Epidermal melanocyte (primary cell): ENCODE data around the gene PI4KB.
"Not testable (repeated sequence)": the region's sequence is repeated elsewhere in the genome, so short reads cannot be mapped to it uniquely, and the experiment has no call there.

Experiments
- DNase-seq: peaks from one replicate; pipeline ENCODE4 v3.0.0; 2011; ENCODE audit warnings: low spot score; ENCODE audit not compliant: insufficient read length

PI4KB gene

DNA sequence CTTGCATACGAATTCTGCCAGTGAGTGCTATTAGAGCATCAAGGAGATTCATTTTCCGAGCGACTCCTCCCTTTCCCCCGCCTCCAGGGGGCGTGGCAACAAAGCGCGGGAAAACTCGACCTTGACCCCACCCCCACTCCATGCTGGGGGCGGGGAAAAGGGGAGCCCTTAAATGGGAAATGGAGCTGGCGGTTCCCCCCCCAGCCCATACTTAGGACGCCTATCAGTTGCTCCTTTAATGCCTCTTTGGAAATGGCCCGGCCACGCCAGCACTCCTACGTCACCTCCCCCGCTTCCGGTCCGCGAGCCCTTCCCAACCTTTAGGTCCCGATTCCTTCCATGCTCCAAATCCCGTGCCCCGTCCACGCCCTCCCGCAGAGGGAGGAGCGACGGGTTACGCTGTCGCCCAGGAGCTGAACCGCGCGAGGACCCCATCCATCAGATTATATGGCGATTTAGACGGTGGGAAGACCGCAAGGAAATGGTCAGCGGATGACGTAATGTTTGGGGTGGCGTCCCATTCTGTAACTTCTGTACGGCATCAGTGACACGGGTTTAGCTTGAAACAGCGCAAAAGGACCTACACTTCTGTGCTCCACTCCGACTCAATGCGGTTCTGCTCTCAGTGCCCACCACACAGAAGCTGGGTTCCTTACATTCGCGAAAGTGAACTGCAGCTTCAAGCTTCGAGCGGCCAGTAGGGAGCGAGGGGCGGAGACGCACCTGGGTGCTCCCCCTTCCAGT lies 45.8 kb downstream of the PI4KB start:
- DNase-seq = peak; percentile 94

DNA sequence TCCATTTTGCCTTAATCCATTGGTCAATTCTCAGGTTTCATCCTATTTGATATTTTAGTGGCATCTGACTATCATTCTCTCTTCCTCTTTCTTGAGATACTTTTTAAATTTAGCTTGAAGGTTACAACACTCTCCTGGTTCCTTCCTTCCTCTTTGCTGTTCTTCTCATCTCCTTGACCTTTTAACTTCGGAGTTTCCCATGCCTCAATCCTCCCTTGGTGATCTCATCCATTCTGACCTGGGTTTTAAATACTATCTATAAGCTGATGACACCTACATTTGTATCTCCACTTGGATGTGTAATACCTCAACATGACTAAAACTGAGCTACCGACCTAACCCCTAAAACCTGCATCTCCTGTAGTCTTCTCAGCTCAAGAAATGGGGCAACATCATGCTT lies 50.0 kb downstream of the PI4KB start:
- no peak for DNase-seq

DNA sequence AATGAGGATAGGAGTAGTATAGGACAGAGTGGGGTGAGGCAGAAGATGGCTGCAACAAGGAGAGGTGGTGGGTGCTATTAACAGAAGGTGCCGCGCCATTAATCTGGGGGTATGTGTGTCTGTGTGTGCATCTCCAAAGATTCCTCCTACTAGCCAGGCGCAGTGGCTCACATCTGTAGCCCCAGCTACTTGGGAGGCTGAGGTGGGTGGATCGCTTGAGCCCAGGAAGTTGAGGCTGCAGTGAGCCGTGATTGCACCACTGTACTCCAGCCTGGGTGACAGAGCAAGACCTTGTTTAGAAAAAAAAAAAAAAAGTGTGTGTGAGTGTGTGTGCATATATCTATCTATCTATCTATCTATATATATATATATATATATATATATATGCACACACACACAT lies 51.9 kb downstream of the PI4KB start:
- not testable (repeated sequence) for DNase-seq

DNA sequence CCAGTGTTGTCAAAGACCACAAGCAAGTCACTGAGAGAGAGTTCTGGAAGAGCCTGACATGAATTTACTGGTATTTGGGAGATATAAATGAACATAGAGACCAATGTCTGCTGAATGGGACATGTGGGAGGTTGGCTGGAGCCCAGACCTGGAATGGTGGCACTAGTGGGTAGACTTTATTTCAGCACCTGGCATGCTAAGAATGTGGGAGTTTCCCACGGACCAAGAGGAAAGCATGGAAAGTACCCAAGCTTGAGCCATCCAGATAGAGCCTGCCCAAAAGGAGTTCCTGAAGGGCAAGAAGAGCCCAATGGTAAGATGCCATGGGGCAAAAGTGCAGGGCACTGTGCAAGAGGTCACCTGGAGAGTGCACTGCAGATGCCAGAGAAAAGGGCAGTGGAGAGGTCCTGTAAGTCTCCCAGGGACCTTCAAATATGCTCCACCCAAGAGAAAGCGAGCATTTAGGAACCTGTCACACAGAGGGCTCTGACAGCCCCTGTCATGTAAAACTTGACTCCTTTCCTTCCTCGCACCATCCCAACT lies 53.2 kb downstream of the PI4KB start:
- no peak for DNase-seq

DNA sequence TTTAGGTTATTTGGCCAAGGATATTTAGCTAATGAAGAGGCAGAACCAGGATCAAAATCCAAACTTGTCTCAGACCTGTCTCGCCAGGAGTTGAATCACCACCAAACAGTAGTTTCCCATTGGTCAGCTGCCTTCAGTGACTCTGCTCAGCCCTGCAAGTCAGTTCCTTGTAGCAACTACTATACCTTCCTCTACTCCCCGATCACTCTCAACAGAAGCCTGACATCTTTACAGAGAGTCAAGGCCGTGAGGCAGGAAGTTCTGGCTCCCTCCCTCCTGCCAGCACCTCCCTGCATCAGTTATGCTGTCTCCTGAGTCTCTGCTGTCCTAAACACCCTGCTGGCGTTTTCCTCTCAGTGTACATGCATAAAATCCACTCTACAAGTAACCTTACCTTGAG lies 59.5 kb downstream of the PI4KB start:
- no peak for DNase-seq

DNA sequence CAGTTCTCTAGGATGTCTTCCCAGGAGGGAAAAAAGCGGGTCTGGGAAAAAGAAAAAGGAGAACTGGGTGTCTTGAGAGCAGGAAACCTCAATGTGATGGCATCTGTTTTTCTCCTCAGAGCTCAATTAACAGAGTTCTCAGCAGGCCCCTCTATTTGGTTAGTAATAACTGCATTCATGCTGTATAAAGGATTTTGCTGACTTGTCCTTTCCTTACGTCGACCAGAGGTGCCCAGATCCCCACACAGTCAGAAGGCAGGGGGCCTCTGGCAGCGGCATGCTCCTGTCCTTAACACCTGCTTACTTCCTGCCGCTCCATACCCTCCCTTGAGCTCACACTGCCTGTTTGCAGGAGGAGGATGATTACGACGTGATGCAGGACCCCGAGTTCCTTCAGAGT lies 60.4 kb downstream of the PI4KB start:
- DNase-seq = no peak

DNA sequence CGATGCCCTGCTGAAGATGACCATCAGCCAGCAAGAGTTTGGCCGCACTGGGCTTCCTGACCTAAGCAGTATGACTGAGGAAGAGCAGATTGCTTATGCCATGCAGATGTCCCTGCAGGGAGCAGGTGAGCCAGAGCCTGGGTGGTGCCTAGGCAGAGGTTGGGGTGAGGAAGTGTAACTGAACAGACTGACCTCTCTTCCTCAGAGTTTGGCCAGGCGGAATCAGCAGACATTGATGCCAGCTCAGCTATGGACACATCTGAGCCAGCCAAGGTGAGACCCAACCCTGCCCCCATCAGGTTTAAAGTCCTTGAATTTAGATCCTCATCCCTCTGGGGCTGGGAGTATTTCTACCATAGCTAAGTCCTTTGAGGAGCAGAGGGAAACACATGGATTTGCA lies 60.9 kb downstream of the PI4KB start:
- DNase-seq = no peak

DNA sequence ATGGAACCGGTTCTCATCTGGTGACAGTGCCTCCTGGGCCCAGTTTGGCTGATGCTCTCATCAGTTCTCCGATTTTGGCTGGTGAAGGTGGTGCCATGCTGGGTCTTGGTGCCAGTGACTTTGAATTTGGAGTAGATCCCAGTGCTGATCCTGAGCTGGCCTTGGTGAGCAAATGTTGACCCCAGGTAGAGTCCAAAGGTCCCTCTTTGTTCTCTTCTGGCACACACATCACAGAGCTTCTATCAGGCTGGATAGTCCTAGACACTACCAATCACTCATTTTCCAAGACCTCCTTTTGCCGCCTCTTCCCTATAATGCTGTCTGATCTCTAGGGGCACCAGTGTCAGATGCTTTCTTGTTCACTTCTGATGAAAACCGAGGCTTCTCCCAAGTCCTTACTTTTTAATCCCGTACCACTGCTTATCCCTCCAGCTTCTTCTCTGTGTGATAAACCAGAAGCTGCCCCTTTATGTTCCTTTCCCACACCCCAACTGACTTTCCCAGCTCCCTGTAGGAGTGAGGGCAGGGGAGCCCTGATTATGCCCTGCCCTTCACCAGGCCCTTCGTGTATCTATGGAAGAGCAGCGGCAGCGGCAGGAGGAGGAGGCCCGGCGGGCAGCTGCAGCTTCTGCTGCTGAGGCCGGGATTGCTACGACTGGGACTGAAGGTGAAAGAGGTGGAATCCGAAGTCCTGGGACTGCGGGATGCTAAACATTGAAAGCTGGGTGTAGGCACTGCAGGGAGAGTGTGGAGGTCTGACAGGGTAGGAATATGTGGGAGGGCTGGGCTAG lies 61.6 kb downstream of the PI4KB start:
- DNase-seq = no peak

DNA sequence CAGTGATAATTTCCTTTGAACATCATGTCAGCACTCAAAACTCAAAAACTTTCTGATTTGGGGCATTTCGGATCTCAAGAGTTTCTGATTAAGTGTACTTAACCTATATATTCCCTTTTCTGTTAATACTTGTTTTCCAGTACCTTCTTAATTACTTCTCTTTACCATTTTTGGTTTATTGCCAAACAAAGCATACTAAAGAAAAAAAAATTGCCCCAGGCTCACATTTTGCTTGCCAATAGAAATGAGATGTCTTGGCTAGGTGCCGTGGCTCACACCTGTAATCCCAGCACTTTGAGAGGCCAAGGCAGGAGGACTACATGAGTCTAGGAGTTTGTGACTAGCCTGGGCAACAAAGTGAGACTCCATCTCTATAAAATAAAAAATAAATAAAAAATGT lies 67.9 kb downstream of the PI4KB start:
- no peak for DNase-seq

DNA sequence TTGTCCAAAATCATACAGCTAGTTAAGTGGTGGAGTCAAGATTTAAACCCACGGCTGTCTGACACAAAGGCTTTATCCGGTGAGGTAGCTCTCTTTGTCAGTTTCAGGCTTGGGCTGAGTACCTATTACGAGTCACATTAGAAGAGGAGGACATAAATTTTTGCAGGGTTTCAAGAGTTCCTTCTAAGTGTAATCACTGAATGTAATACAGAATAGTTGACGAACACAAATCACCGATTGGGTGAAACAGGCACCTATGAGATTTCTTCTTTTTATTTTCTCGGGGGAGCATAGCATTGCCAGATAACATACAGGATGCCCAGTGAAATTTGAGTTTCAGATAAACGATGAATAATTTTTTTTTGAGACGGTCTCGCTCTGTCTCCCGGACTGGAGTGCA lies 71.8 kb downstream of the PI4KB start:
- no peak for DNase-seq

DNA sequence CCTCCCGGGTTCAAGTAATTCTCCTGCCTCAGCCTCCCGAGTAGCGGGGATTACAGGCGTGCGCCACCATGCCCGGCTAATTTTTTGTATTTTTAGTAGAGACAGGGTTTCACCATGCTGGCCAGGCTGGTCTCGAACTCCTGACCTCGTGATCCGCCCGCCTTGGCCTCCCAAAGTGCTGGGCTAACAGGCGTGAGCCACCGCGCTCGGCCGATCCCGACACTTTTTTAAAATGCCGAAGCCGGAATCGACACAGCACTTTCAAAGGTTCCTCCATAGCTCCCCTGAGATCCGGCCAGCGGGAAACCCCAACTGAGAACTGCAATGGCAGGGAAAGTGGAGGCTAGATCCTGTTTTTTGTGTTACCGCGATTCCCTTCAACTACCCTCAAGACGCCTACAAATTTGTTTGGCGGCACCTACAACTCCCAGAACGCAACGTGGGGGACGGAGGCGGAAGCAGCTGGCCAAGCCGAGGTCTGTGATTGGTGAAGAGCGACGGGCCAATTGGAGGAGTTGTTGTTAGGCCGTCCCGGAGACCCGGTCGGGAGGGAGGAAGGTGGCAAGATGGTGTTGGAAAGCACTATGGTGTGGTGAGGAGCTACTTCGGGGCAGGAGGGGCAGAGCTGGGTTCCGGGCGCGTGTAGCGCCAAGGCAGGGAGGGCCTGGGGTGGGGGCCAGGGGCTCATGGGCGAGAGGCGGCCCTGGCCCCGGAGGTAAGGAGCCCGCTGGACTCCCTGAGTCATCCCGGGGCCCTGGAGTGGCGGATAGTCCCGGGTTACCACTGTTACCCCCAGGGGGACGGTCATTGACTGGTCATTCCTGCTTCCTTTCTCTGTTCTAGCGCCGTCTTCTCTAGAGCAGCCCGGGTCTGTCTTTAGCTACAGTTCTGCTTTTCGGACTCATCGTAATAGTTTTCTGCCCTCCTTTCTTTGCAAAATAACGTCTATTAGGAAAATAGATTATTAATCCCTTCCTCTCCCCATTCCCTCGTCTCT lies 72.7 kb downstream of the PI4KB start, which contains the start of gene PSMD4:
Gene PSMD4 (plus strand): TSS at position 518 of the 997 bp plus-strand sequence. CDS start 49 bp downstream, at position 567.
- DNase-seq = peak; percentile 98

DNA sequence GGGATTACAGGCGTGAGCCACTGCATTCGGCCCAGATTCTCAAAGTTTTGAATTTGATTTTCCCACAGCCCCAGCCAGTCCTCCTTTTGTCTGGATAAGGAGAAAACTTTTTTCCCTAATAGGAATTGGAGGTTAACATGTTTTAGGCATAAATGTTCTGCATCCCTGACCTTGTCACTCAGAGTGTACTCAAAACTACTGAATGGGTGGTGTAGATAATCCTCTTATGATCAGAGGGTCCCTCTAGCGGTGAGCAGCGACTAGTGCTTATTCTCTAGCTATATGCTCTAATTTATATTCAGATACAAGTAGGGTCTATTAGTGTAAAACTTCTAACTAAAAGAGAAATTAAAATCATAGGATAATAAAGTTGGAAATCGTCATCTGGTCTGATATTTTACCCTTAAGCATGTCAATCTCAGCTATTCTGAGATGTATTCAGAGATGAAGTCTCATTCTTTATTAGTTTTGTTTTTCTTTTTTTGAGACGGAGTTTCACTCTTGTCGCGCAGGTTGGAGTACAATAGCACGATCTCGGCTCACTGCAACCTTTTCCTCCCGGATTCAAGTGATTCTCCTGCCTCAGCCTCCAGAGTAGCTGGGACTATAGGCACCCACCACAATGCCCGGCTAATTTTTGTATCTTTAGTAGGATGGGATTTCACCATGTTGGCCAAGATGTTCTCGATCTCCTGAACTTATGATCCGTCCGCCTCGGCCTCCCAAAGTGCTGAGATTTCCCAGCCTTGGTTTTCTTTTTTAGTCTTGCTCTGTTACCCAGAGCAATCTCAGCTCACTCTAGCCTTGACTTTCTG lies 75.4 kb downstream of the PI4KB start:
- peak; percentile 76 for DNase-seq

DNA sequence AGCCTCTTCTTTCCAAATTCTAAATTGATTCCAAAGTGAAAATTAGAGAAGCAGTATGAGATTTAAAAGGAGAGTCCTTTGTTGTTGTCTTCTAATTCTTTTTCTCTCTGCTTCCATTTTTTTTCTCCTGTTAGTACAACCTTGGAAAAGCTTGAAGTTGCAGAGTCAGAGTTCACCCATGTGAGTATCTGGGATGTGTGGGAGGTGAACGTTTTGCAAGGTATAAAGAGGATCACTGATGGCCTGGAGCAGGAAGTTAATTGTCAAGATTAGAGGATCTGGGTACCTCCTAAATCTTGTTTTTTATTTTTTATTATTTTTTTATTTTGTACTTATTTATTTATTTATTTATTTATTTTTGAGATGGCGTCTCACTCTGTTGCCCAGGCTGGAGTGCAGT lies 80.4 kb downstream of the PI4KB start:
- DNase-seq = no peak

DNA sequence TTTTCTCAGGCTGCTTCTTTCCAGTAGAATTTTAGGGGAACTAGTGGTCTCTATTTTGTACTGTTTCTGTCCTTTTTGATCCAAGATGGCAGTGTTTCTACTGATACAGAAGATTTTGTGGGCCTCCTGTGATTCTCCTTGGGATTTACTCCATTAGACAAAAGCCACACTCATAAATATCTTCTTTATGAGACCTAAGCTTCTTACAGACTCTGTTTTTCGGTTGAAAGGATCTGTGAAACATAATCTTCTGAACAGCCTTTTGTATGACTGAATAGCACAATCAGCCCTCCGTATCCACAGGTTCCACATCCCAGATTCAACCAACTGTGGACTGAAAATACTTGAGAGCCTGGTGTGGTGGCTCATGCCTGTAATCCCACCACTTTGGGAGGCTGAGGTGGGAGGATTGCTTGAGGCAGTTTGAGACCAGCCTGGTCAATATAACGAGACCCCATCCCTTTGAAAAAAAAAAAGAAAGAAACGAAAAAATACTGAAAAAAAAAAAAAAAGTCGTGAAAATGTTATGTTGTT lies 83.5 kb downstream of the PI4KB start:
- DNase-seq = no peak

DNA sequence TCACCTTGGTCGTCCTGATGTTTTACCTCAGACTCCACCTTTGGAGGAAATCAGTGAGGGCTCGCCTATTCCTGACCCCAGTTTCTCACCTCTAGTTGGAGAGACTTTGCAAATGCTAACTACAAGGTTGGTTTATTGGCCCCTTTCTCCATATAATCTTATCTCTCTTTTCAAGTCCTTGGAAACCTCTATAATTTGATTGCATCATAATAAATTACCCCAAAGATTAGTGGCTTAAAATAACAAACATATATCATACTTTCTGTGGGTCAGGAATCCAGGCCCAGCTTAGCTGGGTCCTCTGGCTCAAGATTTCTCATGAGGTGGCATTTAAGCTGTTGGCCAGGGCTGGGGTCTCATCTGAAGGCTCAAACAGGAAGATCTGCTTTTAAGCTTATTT lies 84.8 kb downstream of the PI4KB start:
- DNase-seq = no peak
